SIG-M5 treated with dmso at 0.1 percent for 504 hours (cell line): ENCODE results near the gene XPA.
"Not testable (repeated sequence)": the region's sequence is repeated elsewhere in the genome, so short reads cannot be mapped to it uniquely, and the experiment has no call there.

ENCODE experiments used
- DNase-seq: peaks from one replicate; lab custom pipeline; 2025; ENCODE audit not compliant: unreplicated experiment; lab: John Stamatoyannopoulos, UW

XPA gene

GRCh38 chr9:97696803-97697601 lies at the start of gene XPA:
TSS of gene XPA (minus strand) at chr9:97697340. CDS start at chr9:97697292, 48 bp downstream.
- DNase-seq: peak; percentile 89

- DNase-seq: no peak
These were observed 47.9 kb upstream of the XPA start for GRCh38 chr9:97744710-97745708.

- DNase-seq: not testable (repeated sequence)
These were observed 46.9 kb upstream of the XPA start for GRCh38 chr9:97744025-97744424.

GRCh38 chr9:97742545-97742944 lies 45.4 kb upstream of the XPA start:
- DNase-seq: no peak

- no peak for DNase-seq
These were observed 44.8 kb upstream of the XPA start for GRCh38 chr9:97741947-97742346.

GRCh38 chr9:97740848-97741821 lies 44.0 kb upstream of the XPA start:
- no peak for DNase-seq

GRCh38 chr9:97737429-97737828 lies 40.3 kb upstream of the XPA start:
- no peak for DNase-seq

- DNase-seq: no peak
These were observed 38.0 kb upstream of the XPA start for GRCh38 chr9:97735070-97735600.

- DNase-seq: no peak
These were observed 29.6 kb upstream of the XPA start for GRCh38 chr9:97726716-97727115.

- no peak for DNase-seq
These were observed 26.7 kb upstream of the XPA start for GRCh38 chr9:97723819-97724218.

- DNase-seq: no peak
These were observed 25.2 kb upstream of the XPA start for GRCh38 chr9:97722331-97722730.

- DNase-seq: no peak
These were observed 24.3 kb upstream of the XPA start for GRCh38 chr9:97721396-97721795.

GRCh38 chr9:97717866-97718265 lies 20.7 kb upstream of the XPA start:
- DNase-seq: no peak

- DNase-seq: peak; percentile 39
These were observed 17.3 kb upstream of the XPA start for GRCh38 chr9:97714435-97714834.

GRCh38 chr9:97711223-97711626 lies 14.1 kb upstream of the XPA start:
- DNase-seq: no peak

GRCh38 chr9:97710356-97711222 lies 13.4 kb upstream of the XPA start:
- DNase-seq: peak; percentile 69

- DNase-seq: no peak
These were observed 9.1 kb upstream of the XPA start for GRCh38 chr9:97706246-97706645.

- DNase-seq: no peak
These were observed 8.3 kb upstream of the XPA start for GRCh38 chr9:97705354-97705950.

- DNase-seq: no peak
These were observed 7.7 kb upstream of the XPA start for GRCh38 chr9:97704851-97705250.
